ENCODE results near the gene CCDC32.
A peak's percentile ranks its signal among the peaks of the same experiment; 100 is the strongest.
"Not testable (repeated sequence)": the region's sequence is repeated elsewhere in the genome, so short reads cannot be mapped to it uniquely, and the experiment has no call there.

The CCDC32 gene

GRCh38 chr15:40584191-40584590 is 19.3 kb upstream of the CCDC32 start:
- no peak overlapping the region for H3K4me3 ChIP-seq
- TF ChIP-seq CTCF (IDR thresholded peaks at IDR 0.05), result no peak
- no peak for DNase-seq (ENCODE audit: low spot score)
- H3K27ac ChIP-seq, result no peak overlapping the region

DNA sequence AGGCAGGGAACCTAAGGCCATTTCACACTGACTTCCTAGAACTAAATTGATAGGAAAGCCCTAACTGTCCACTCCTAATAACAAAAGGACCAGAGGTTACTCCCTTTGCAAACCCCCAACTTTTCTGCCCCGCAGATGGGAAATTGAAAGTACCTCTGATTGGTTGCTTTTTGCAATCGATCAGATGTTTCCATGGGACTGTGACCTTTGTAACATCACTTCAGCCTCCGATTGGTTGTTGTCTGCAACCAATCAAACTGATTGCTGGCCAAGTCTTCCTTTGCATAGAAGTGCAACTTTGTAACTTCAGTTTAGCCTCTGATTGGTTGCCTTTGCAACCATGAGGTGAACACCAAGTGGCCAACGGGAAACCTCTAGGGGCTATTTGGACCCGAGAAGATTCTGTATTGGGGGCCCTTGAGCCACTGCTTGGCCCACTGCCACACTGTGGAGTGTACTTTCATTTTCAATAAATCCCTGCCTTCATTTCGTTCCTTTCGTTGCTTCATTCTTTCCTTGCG is 17.9 kb upstream of the CCDC32 start:
- H3K27ac ChIP-seq, result no peak overlapping the region
- no peak for TF ChIP-seq CTCF (IDR thresholded peaks at IDR 0.05)
- no peak for DNase-seq (ENCODE audit: low spot score)
- peak overlapping the region; percentile 47 for H3K4me3 ChIP-seq

DNA sequence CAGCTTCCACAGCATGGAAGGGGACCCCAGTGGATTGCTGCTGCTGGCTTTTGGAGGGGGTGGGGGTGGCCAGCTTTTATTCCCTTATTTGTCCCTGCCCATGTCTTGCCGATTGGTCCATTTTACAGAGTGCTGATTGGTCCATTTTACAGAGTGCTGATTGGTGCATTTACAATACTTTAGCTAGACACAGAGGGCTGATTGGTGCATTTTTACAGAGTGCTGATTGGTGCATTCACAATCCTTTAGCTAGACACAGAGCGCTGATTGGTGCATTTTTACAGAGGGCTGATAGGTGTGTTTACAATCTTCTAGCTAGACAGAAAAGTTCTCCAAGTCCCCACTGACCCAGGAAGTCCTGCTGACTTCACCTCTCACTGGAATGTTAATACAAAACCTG is 17.0 kb upstream of the CCDC32 start:
- DNase-seq (ENCODE audit: low spot score); H3K27ac ChIP-seq; H3K4me3 ChIP-seq: not testable (repeated sequence)

GRCh38 chr15:40578892-40579291 is 14.1 kb upstream of the CCDC32 start:
- TF ChIP-seq CTCF (IDR thresholded peaks at IDR 0.05), result no peak
- Histone ChIP-seq H3K4me3 (no peak overlapping the region), H3K27ac (no peak overlapping the region)
- no peak for DNase-seq (ENCODE audit: low spot score)

DNA sequence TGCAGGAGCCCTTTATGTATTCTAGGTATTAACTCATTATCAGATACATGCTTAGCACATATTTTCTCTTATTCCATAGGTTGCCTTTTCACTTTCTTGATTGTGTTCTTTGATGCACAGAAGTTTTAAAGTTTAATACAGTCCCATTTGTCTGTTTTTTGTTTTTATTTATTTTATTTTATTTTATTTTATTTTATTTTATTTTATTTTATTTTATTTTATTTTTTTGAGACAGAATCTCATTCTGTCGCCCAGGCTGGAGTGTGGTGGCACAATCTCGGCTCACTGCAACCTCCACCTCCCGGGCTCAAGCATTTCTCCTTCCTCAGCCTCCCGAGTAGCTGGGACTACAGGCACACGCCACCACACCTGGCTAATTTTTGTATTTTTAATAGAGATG is 12.1 kb upstream of the CCDC32 start:
- not testable (repeated sequence) for H3K4me3 ChIP-seq; H3K27ac ChIP-seq; DNase-seq (ENCODE audit: low spot score)

- Histone ChIP-seq H3K27ac (no peak overlapping the region), H3K4me3 (no peak overlapping the region)
- no peak for TF ChIP-seq CTCF (IDR thresholded peaks at IDR 0.05)
- no peak for DNase-seq (ENCODE audit: low spot score)
Observed at GRCh38 chr15:40575113-40575512, 10.3 kb upstream of the CCDC32 start.

- peak within 1 kb of the TSS; percentile 72 to 87 for H3K27ac ChIP-seq
- DNase-seq (ENCODE audit: low spot score), result peak; percentile 95
- TF ChIP-seq CTCF (IDR thresholded peaks at IDR 0.05), result no peak
- H3K4me3 ChIP-seq, result peak within 1 kb of the TSS; percentile 98
Observed at GRCh38 chr15:40569129-40569953, 4.5 kb upstream of the CCDC32 start, which contains the start of gene RPUSD2. RPUSD2 (plus strand) TSS chr15:40569299; CDS start chr15:40569338, 39 bp downstream.

- TF ChIP-seq CTCF (IDR thresholded peaks at IDR 0.05), result no peak
- DNase-seq (ENCODE audit: low spot score), result no peak
- Histone ChIP-seq H3K4me3 (no peak overlapping the region), H3K27ac (no peak overlapping the region)
Observed at GRCh38 chr15:40567111-40567510, 2.3 kb upstream of the CCDC32 start.
